Kidney (tissue), 14 donors: Measurements from ENCODE around the gene ZNF512B. TPM values are rescaled to one million over a fixed set of nuclear protein-coding genes. Genes with fewer than 3 reads are reported as not detected.
"Not testable (repeated sequence)": the region's sequence is repeated elsewhere in the genome, so short reads cannot be mapped to it uniquely, and the experiment has no call there.

Source experiments
- DNase-seq, 5 donors: peaks; one replicate each; pipeline ENCODE4 v3.0.0-alpha.2; 2013 to 2020
- FAIRE-seq: peaks from 2 replicates; lab custom pipeline; 2012; peaks lifted over from hg19 to GRCh38; lab: Jason Lieb, UNC
- H3K27ac ChIP-seq, 2 donors: one replicate each; pipeline ENCODE4 v1.7.0; 2013; ENCODE audit warnings: low read depth in 2 of 2, low read length in 2 of 2, inconsistent platforms in 1 of 2
- H3K27me3 ChIP-seq: one replicate; pipeline ENCODE4 v1.7.1; 2013; ENCODE audit warnings: low read length, inconsistent platforms; ENCODE audit not compliant: control insufficient read depth, insufficient read depth
- H3K36me3 ChIP-seq, 3 donors: one replicate each; pipeline versions ENCODE4 v1.7.0 to v1.7.1; 2013; ENCODE audit warnings: low read length in 3 of 3, control low read depth in 1 of 3, inconsistent platforms in 1 of 3; ENCODE audit not compliant: insufficient read depth in 3 of 3, control insufficient read depth in 2 of 3
- H3K4me1 ChIP-seq, 3 donors: one replicate each; pipeline versions ENCODE4 v1.7.0 to v1.7.1; 2013; ENCODE audit warnings: low read length in 3 of 3, inconsistent platforms in 1 of 3, low read depth in 1 of 3; ENCODE audit not compliant: control insufficient read depth in 2 of 3, insufficient read depth in 2 of 3
- H3K4me3 ChIP-seq, 3 donors: one replicate each; pipeline versions ENCODE4 v1.7.0 to v1.8.1; 2013; ENCODE audit warnings: low read length in 3 of 3, control low read depth in 1 of 3, inconsistent platforms in 1 of 3
- H3K9ac ChIP-seq, 3 donors: one replicate each; pipeline versions ENCODE4 v1.7.0 to v1.7.1; 2013; ENCODE audit warnings: low read length in 3 of 3, control low read depth in 1 of 3, inconsistent platforms in 1 of 3
- H3K9me3 ChIP-seq, 3 donors: one replicate each; pipeline versions ENCODE4 v1.7.0 to v1.7.1; 2013; ENCODE audit warnings: low read length in 3 of 3, control low read depth in 1 of 3, inconsistent platforms in 1 of 3; ENCODE audit not compliant: control insufficient read depth in 2 of 3, insufficient read depth in 1 of 3
- intact Hi-C: fragments of 100-400 bp; cut with DNase I; formaldehyde crosslinking; loops from one replicate; pipeline ENCODE4 v1.11.1; 2022
- polyA plus RNA-seq: library from polyadenylated mRNA; stranded (reverse); fragments of 350-450 nt; fragmentation: Illumina TruSeq; extraction: RNeasy Lipid Tissue Mini Kit (QIAGEN cat#74804); gene quantifications from one replicate; pipeline ENCODE4 v1.2.3, GENCODE V29; 2014; ENCODE audit warnings: low read depth, low replicate concordance; ENCODE audit not compliant: insufficient read depth
- total RNA-seq: library from RNA; stranded (reverse); fragmentation: NEBNext Ultra II Directional; extraction: Animal tissue kit (Norgen Biotek cat#: 25700); gene quantifications from one replicate; pipeline ENCODE4 v1.2.1, GENCODE V29; 2021
- TF ChIP-seq, protein P1 (sequence below): IDR thresholded peaks from 3 replicates; pipeline ENCODE4 v1.5.1; 2012; ENCODE audit warnings: mild to moderate bottlenecking, moderate library complexity, borderline replicate concordance; ENCODE audit not compliant: insufficient read depth; ENCODE audit errors: extremely low read depth
- donor health status: control.
- donor health status: control.
- donor health status: control.
- donor health status: control.
- donor health status: control.
- donor health status: DM: yes; HTN: yes; CAD: no.
- donor health status: Normal renal cell carcinoma (clear cell type).

Gene ZNF512B
- total and polyA plus RNA-seq, 2 donors from 2014 or later: 8.6 to 19.2 TPM

GRCh38 chr20:63972312-63973159 lies 2.8 kb upstream of the ZNF512B start:
- Histone ChIP-seq H3K4me1 (peaks cover 0 to 14% (median 4%) of the 10 kb centered on the region in 3 donors), H3K27me3 (no peaks in the 10 kb centered on the region), H3K27ac (no peak overlapping the region), H3K36me3 (peaks cover 1 to 3% (median 2%) of the 10 kb centered on the region in 3 donors), H3K4me3 (peak overlapping the region in 1 of 3 donors; percentile 12), H3K9ac (no peak overlapping the region), H3K9me3 (no peaks in the 10 kb centered on the region)
- intact Hi-C loops: no loop called here
- TF ChIP-seq, protein P1, sequence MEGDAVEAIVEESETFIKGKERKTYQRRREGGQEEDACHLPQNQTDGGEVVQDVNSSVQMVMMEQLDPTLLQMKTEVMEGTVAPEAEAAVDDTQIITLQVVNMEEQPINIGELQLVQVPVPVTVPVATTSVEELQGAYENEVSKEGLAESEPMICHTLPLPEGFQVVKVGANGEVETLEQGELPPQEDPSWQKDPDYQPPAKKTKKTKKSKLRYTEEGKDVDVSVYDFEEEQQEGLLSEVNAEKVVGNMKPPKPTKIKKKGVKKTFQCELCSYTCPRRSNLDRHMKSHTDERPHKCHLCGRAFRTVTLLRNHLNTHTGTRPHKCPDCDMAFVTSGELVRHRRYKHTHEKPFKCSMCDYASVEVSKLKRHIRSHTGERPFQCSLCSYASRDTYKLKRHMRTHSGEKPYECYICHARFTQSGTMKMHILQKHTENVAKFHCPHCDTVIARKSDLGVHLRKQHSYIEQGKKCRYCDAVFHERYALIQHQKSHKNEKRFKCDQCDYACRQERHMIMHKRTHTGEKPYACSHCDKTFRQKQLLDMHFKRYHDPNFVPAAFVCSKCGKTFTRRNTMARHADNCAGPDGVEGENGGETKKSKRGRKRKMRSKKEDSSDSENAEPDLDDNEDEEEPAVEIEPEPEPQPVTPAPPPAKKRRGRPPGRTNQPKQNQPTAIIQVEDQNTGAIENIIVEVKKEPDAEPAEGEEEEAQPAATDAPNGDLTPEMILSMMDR: no peak
- DNase-seq (peak in 2 of 5 donors; percentile 8 to 46), FAIRE-seq (no peak)

DNA sequence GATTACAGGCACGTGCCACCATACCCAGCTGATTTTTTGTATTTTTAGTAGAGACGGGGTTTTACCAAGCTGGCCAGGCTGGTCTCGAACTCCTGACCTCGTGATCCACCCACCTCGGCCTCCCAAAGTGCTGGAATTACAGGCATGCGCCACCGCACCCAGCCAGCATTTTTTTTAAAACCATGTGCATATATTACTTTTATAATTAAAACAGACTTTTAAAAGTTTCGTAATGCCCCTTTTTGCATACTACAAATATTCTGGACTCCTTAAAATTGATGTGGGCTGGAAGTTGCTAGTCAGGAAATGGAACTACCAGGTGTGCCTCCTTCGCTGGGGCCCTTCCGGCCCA lies 2.2 kb upstream of the ZNF512B start:
- H3K27ac ChIP-seq, H3K9me3 ChIP-seq, H3K9ac ChIP-seq, DNase-seq, H3K4me3 ChIP-seq, intact Hi-C loops, H3K27me3 ChIP-seq, FAIRE-seq, H3K36me3 ChIP-seq: not testable (repeated sequence)
- H3K4me1 ChIP-seq: peaks cover 0 to 14% (median 4%) of the 10 kb centered on the region in 3 donors

GRCh38 chr20:63970714-63971431 lies 1.1 kb upstream of the ZNF512B start:
- peak overlapping the region in 1 of 3 donors; percentile 58 for H3K9ac ChIP-seq
- intact Hi-C loops: no loop called here
- TF ChIP-seq, protein P1: no peak
- no peak overlapping the region for H3K4me3 ChIP-seq
- peaks cover 0 to 14% (median 4%) of the 10 kb centered on the region in 3 donors for H3K4me1 ChIP-seq
- peaks cover 6 to 8% (median 7%) of the 10 kb centered on the region in 3 donors for H3K36me3 ChIP-seq
- DNase-seq (peak in 1 of 5 donors; percentile 33), FAIRE-seq (no peak)
- no peaks in the 10 kb centered on the region for H3K27me3 ChIP-seq
- H3K27ac ChIP-seq: no peak overlapping the region
- H3K9me3 ChIP-seq: no peaks in the 10 kb centered on the region
